HG03439 (cell line): Measurements from ENCODE around the gene RCBTB1.
"Not testable (repeated sequence)": the region's sequence is repeated elsewhere in the genome, so short reads cannot be mapped to it uniquely, and the experiment has no call there.

Experiments
- ATAC-seq: cut with Tn5 transposase; IDR thresholded peaks from one replicate; pipeline ENCODE4 v1.9.1; 2021; ENCODE audit warnings: mild to moderate bottlenecking, moderate library complexity; ENCODE audit not compliant: unreplicated experiment

The RCBTB1 gene

DNA sequence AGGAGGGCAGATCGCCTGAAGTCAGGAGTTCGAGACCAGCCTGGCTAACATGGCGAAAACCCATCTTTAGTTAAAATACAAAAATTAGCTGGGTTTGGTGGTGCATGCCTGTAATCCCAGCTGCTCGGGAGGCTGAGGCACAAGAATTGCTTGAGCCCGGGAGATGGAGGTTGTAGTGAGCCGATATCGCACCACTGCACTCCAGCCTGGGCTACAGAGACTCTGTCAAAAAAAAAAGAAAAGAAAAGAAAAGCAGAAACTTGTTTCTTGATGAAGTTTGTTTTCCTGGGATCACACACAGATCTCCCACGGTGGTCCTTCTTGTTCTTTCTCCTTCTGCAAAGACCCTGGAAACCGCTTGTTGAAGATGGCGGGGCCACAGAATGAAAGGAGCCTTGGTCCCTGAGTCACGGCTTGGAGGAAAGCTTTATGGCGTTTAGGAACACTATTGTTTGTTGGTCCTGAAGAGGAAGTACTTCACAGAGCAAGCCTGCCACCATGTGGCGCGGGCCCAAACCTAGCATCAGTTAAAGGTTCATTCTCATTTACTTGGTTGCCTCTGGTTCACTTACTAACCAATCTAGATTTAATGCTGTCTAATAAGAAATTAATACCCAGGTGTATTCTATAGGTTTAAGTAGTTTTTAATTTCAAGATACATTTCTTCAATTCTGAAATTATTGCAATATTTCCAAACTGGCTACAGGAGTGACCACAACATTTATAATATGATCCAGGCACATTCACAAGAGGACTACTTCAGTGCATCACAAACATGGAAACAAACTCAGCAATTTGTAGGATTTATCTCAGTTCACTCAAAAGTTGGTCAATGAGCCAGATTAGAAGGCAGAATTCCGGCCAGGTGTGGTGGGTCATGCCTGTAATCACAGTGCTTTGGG lies 21.6 kb upstream of the RCBTB1 start:
- peak; percentile 90 for ATAC-seq

GRCh38 chr13:49604570-49604969 lies 19.2 kb upstream of the RCBTB1 start:
- ATAC-seq = no peak

- not testable (repeated sequence) for ATAC-seq
Measured at GRCh38 chr13:49602615-49603014, 17.3 kb upstream of the RCBTB1 start.

DNA sequence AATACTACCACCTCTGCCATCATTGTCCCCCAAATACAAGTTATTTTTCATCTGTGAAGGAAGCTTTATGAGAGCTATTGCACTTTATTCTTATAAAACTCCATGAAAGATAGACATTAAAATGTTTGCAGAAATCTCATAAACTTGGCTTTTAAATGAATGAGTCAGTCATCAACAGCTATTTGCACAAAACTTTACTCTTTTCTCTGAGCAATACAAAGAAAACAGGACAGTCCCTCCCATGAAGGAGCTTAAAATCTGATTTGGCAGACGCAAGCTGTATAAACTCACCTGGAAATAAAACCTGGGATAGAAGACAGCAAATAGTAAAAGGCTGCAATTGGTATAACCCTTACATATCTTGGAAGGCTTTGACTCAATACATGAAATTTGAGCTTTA lies 16.6 kb upstream of the RCBTB1 start:
- ATAC-seq = no peak

DNA sequence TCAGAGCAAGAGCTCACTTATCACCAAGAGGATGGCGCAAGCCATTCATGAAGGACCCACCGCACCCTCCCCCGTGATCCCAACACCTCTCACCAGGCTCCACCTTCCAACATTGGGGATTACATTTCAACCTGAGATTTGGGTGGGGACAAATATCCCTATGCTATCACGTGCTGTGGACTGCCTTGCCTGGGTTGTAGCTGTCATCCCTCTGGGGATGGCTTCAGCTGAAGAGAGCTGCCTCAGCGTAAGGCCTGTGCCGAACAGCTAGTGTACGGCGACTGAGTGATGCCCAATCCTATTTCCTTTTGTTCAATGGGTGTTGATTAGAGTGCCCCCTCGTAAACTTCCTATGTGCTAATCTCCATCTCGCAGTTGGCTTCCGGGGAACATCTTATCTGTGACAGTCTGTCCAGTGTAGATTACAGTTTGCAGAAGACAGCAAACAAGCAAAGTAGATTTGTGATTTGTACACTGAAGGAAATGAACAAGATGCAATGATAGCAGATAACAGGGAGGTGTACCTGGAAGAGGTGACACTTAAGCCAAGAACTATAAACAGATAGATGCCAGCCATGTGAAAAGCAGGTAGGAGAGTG lies 11.8 kb upstream of the RCBTB1 start:
- ATAC-seq = no peak

DNA sequence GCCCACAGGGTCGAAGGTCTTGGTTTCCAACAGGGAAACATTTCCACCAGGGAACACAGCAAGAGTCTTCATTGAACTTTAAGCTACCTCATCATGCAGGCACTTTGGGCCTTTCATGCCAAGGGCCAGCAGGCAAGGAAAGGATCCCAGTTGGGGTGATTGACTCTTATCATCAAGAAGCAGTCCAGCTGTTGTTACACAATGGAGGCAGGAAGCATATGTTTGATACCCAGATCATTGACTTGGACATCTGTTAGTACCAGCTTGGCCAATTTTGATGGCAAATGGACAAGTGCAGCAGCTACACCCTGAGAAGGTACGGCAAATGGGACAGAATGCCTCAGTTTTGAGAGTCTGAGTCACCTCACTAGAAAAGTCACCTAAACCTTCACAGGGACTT lies 10.9 kb upstream of the RCBTB1 start:
- ATAC-seq = no peak

- ATAC-seq = no peak
Measured at GRCh38 chr13:49594576-49594975, 9.2 kb upstream of the RCBTB1 start.

DNA sequence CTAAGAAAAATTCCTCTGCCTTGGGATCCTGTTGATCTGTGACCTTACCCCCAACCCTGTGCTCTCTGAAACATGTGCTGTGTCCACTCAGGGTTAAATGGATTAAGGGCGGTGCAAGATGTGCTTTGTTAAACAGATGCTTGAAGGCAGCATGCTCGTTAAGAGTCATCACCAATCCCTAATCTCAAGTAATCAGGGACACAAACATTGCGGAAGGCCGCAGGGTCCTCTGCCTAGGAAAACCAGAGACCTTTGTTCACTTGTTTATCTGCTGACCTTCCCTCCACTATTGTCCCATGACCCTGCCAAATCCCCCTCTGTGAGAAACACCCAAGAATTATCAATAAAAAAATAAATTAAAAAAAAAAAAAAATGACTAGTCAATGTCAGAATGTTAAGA lies 8.5 kb upstream of the RCBTB1 start:
- not testable (repeated sequence) for ATAC-seq

- not testable (repeated sequence) for ATAC-seq
Measured at GRCh38 chr13:49590714-49591113, 5.4 kb upstream of the RCBTB1 start.

GRCh38 chr13:49587311-49587847 lies 2.0 kb upstream of the RCBTB1 start:
- no peak for ATAC-seq

- no peak for ATAC-seq
Measured at GRCh38 chr13:49586717-49587116, 1.4 kb upstream of the RCBTB1 start.

GRCh38 chr13:49584771-49585182 lies 581 bp downstream of the RCBTB1 start:
- peak; percentile 26 for ATAC-seq

- ATAC-seq = no peak
Measured at GRCh38 chr13:49580980-49581680, 4.2 kb downstream of the RCBTB1 start.

GRCh38 chr13:49579501-49579900 lies 5.9 kb downstream of the RCBTB1 start:
- ATAC-seq = no peak

DNA sequence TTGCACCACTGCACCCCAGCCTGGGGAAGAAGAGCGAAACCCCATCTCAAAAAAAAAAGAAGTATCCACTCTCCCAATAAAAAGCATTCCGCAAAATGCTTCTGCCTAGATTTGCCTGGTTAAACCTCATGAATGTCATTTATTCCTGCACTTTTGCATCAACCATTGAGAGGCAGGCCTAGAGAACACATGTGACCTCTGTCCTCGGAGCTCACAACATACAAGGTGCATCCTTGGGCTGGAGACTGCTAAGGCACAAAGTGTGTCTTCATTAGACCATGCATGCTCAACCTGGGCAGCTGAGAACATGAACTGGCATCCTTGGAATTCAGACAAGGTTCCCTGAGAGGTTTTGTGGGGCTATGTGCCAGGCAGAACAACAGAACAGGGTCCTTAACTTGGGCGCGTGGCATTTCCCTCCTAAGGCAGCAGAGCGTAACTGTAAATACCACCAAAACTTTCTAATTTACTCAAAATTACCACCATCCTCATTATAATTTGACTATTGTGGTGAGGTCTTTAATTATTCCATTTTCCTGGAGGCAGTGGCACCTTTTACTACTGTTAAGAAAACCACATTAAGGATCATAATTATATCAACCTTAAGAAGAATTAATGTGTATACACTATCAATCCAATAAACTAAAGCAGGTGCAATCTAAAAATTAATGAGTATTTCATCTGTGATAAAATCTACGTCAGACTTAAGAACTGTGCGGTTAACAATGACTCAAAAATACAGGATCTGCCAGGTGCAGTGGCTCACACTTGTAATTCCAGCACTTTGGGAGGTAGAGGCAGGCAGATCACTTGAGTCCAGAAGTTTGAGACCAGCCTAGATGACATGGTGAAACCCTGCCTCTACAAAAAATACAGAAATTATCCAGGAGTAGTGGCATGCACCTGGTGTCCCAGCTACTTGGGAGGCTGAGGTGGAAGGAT lies 13.8 kb downstream of the RCBTB1 start:
- ATAC-seq = no peak

DNA sequence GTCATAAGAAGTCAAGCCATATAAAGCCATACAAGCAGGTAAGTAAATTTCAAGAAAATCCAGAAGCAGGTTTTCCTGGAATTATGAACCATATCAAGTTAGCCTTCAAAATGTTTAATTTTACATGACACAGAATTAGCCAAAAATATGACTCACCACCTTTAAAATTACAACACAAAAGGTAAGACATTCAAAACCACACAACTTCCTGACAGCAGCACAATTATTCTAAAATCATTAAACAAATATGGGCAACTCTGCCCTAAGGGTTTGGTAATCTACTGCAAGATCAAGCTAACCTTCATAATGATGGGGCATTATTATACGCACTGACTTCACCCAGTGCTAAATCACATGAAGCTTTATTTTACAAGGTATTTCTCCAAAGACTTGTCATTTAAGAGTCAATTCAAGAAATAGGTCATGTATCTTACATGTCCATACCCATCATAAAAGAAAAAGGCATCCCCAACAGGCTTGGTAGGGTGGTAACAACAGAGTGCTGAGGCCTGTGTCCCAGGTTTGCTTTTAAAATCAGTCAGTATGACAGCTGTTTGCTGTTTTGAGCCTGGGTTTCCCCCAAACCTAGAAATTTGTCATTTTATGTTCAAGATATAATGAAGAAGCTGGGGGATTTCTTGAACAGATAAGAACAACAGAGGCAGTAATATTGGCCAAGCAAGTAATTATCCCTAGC lies 15.2 kb downstream of the RCBTB1 start:
- ATAC-seq = no peak

DNA sequence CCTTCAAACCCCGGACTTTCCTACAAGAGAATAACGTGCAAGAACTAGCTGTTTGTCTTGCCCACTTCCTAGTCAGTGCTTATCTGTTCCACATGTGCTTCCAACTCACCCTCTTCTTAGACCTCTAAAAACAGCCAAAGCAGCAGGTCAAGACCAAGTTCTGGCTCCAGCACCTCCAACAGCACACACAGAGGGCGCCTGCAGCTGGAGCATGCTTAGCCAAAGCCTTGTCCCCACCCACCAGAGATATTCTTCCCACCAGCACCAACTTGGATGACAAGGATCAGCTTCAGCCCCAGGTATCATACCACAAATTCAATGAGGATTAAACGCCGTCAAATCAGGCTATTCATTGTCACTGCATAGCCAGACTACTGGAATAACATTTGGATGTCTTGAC lies 17.9 kb downstream of the RCBTB1 start:
- no peak for ATAC-seq

DNA sequence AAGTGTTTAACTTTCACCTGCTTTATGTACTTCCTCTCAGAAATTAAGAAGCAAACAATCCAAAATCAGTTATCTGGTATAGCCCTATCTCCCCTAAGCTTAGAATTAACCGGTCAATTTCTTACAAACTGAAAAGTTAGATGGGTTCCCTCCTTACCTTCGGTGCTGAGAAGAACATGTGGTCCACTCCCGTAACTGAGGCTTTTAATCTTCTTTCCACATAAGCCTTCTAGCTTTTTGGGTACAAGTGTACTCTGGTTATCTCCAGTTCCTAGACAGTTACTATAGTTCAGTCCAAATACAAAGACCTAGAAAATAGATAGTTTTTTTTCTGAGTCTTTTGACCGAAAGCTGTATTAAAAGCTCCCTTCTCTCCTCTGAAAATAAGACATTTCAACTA lies 18.9 kb downstream of the RCBTB1 start:
- no peak for ATAC-seq

- ATAC-seq = not testable (repeated sequence)
Measured at GRCh38 chr13:49565461-49565860, 19.9 kb downstream of the RCBTB1 start.

DNA sequence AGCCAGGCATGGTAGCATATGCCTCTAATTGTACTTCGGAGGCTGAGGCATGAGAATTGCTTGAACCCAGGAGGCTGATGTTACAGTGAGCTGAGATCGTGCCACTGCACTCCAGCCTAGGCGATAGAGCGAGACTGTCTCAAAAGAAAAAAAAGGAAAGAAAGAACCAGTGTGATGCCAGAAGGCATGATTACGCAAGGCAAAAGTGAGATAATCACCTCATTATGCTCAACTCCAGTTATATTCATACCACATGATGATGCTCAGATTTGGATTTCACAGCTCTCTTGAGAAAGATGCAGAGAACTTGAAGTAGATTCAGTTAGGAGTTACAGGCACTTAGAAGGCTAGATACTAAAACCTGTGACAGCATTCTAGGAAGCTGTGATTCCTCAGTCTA lies 21.8 kb downstream of the RCBTB1 start:
- ATAC-seq = no peak
